ENCODE results near the gene CLCN3. TPM values are rescaled to one million over a fixed set of nuclear protein-coding genes. Genes with fewer than 3 reads are reported as not detected.

Gene CLCN3
- total RNA-seq, 1 experiment from 2014 or later = 38.3 TPM

DNA sequence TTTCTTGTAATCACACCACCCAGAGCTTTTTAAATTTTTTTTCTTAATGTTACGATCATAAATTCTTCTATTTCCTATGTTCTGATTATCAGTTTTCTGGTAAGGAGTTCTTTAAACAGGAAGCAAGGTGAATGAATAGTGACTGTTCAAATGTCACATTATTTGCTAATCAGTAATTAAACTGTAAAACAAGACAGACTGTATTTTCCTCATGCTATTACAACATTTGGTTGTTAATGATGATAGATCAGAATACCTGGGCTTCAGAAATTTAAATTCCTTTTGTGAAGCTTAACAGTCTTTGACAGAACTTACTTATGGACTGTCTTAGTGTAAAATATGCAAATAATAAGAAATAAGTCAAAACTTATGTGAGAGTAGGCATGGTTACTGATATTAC lies 41.4 kb downstream of the CLCN3 start:
- POLR2A ChIA-PET = interaction anchor here (0.6 kb wide), 1 partner anchor 41 kb away, joined by 3 read pairs; the partner anchor contains the start of gene CLCN3
- TF ChIP-seq POLR2AphosphoS5 (IDR thresholded peaks at IDR 0.05; ENCODE audit: low read depth, low read length) (no peak), TCF7L2 (IDR thresholded peaks at IDR 0.05; ENCODE audit: low read depth, low read length) (no peak), SIN3A (IDR thresholded peaks at IDR 0.05; ENCODE audit: borderline replicate concordance, insufficient read depth, low read depth, low read length) (no peak)
- TF ChIP-seq, protein P1, sequence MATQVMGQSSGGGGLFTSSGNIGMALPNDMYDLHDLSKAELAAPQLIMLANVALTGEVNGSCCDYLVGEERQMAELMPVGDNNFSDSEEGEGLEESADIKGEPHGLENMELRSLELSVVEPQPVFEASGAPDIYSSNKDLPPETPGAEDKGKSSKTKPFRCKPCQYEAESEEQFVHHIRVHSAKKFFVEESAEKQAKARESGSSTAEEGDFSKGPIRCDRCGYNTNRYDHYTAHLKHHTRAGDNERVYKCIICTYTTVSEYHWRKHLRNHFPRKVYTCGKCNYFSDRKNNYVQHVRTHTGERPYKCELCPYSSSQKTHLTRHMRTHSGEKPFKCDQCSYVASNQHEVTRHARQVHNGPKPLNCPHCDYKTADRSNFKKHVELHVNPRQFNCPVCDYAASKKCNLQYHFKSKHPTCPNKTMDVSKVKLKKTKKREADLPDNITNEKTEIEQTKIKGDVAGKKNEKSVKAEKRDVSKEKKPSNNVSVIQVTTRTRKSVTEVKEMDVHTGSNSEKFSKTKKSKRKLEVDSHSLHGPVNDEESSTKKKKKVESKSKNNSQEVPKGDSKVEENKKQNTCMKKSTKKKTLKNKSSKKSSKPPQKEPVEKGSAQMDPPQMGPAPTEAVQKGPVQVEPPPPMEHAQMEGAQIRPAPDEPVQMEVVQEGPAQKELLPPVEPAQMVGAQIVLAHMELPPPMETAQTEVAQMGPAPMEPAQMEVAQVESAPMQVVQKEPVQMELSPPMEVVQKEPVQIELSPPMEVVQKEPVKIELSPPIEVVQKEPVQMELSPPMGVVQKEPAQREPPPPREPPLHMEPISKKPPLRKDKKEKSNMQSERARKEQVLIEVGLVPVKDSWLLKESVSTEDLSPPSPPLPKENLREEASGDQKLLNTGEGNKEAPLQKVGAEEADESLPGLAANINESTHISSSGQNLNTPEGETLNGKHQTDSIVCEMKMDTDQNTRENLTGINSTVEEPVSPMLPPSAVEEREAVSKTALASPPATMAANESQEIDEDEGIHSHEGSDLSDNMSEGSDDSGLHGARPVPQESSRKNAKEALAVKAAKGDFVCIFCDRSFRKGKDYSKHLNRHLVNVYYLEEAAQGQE (IDR thresholded peaks at IDR 0.05; ENCODE audit: insufficient read depth in 1 of 2, low read depth in 2 of 2, low read length in 1 of 2) = no peak
- TF ChIP-seq, protein P2, sequence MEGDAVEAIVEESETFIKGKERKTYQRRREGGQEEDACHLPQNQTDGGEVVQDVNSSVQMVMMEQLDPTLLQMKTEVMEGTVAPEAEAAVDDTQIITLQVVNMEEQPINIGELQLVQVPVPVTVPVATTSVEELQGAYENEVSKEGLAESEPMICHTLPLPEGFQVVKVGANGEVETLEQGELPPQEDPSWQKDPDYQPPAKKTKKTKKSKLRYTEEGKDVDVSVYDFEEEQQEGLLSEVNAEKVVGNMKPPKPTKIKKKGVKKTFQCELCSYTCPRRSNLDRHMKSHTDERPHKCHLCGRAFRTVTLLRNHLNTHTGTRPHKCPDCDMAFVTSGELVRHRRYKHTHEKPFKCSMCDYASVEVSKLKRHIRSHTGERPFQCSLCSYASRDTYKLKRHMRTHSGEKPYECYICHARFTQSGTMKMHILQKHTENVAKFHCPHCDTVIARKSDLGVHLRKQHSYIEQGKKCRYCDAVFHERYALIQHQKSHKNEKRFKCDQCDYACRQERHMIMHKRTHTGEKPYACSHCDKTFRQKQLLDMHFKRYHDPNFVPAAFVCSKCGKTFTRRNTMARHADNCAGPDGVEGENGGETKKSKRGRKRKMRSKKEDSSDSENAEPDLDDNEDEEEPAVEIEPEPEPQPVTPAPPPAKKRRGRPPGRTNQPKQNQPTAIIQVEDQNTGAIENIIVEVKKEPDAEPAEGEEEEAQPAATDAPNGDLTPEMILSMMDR (IDR thresholded peaks at IDR 0.05) = no peak
- H3K9me3 ChIP-seq (ENCODE audit: control insufficient read depth, insufficient read depth, low read depth, low read length) = peaks cover 4% of the 10 kb centered on the region; the same call in 1 of the 2 replicates
- H3K27me3 ChIP-seq (ENCODE audit: control insufficient read depth, insufficient read depth, low read length) = no peaks in the 10 kb centered on the region
- peak overlapping the region in 1 of 2 experiments; percentile 56; a peak in 2 of 4 replicates for H3K4me3 ChIP-seq (ENCODE audit: low read depth in 2 of 2, low read length in 2 of 2)
- peak overlapping the region; percentile 59; the same call in 1 of the 2 replicates for H3K27ac ChIP-seq (ENCODE audit: low read length)
- intact Hi-C loops (cut with micrococcal nuclease; ENCODE audit: unreplicated experiment) (no loop called here), in situ Hi-C loops (cut with HindIII; ENCODE audit: low pct_unique_long_range_greater_than_20kb, low sequenced_read_pairs) (no loop called here)
- H3K36me3 ChIP-seq (ENCODE audit: control insufficient read depth, insufficient read depth, low read length) = no peaks in the 10 kb centered on the region
- CTCF ChIA-PET = no interaction called here
- ATAC-seq (no peak), DNase-seq (ENCODE audit: low read depth, low spot score) (no peak)
- no TSS peak for BruUV-seq (replicated peaks)
- H3K4me1 ChIP-seq (ENCODE audit: control insufficient read depth, insufficient read depth, low read length) = peaks cover 14% of the 10 kb centered on the region

DNA sequence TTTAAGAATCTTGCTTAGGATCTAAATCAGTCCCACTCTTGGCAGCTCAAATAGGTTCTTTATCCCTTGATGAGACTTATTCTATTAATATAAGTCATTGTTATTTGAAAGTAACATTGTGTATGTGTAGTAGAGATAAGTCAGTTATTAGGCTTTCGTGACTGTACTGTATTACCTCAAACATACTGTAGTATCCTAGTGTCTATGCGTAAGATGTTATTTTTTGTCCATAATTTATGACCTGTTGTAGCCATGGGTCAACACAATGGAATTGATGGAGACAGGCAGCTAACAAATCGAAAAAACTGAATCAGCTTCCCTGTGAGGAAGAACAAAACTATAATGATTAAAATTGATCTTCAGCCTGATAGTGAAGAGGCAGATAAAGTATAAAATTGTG lies 41.8 kb downstream of the CLCN3 start:
- no TSS peak for BruUV-seq (replicated peaks)
- H3K9me3 ChIP-seq (ENCODE audit: control insufficient read depth, insufficient read depth, low read depth, low read length) = peaks cover 4% of the 10 kb centered on the region; the same call in 1 of the 2 replicates
- H3K4me1 ChIP-seq (ENCODE audit: control insufficient read depth, insufficient read depth, low read length) = peaks cover 14% of the 10 kb centered on the region
- no peak overlapping the region; a peak in 1 of 4 replicates for H3K4me3 ChIP-seq (ENCODE audit: low read depth in 2 of 2, low read length in 2 of 2)
- in situ Hi-C loops (cut with HindIII; ENCODE audit: low pct_unique_long_range_greater_than_20kb, low sequenced_read_pairs) (no loop called here), intact Hi-C loops (cut with micrococcal nuclease; ENCODE audit: unreplicated experiment) (no loop called here)
- TF ChIP-seq POLR2AphosphoS5 (IDR thresholded peaks at IDR 0.05; ENCODE audit: low read depth, low read length) = no peak
- TF ChIP-seq, protein P2 (IDR thresholded peaks at IDR 0.05) = no peak
- TF ChIP-seq TCF7L2 (IDR thresholded peaks at IDR 0.05; ENCODE audit: low read depth, low read length) = no peak
- TF ChIP-seq, protein P1 (IDR thresholded peaks at IDR 0.05; ENCODE audit: insufficient read depth in 1 of 2, low read depth in 2 of 2, low read length in 1 of 2) = no peak
- TF ChIP-seq SIN3A (IDR thresholded peaks at IDR 0.05; ENCODE audit: borderline replicate concordance, insufficient read depth, low read depth, low read length) = no peak
- ATAC-seq = no peak
- POLR2A ChIA-PET = interaction anchor here (0.6 kb wide), 1 partner anchor 42 kb away, joined by 3 read pairs; the partner anchor contains the start of gene CLCN3
- H3K36me3 ChIP-seq (ENCODE audit: control insufficient read depth, insufficient read depth, low read length) = no peaks in the 10 kb centered on the region
- CTCF ChIA-PET = no interaction called here
- no peak for DNase-seq (ENCODE audit: low read depth, low spot score)
- H3K27ac ChIP-seq (ENCODE audit: low read length) = peak overlapping the region; percentile 29; the same call in 1 of the 2 replicates
- H3K27me3 ChIP-seq (ENCODE audit: control insufficient read depth, insufficient read depth, low read length) = no peaks in the 10 kb centered on the region

Measured in Panc1 (cell line).